Keratinocyte (primary cell): ENCODE measurements around the gene MRO.

ENCODE experiments used
- CTCF ChIP-seq, 3 experiments: IDR thresholded peaks in 1 of 3; conservative IDR thresholded peaks in 1 of 3; optimal IDR thresholded peaks in 1 of 3; 2 replicates in 2 of 3; 3 replicates in 1 of 3; pipeline versions ENCODE3 to v1.5.1; 2011; ENCODE audit warnings: low read length in 3 of 3, mild to moderate bottlenecking in 3 of 3, moderate library complexity in 2 of 3, control low read depth in 1 of 3, inconsistent platforms in 1 of 3; ENCODE audit not compliant: insufficient read depth in 2 of 3; ENCODE audit errors: extremely low read depth in 1 of 3
- EZH2 ChIP-seq: IDR thresholded peaks from one replicate; pipeline ENCODE4 v1.6.1; 2012; ENCODE audit warnings: inconsistent platforms, mild to moderate bottlenecking, low read length, moderate library complexity

DNA sequence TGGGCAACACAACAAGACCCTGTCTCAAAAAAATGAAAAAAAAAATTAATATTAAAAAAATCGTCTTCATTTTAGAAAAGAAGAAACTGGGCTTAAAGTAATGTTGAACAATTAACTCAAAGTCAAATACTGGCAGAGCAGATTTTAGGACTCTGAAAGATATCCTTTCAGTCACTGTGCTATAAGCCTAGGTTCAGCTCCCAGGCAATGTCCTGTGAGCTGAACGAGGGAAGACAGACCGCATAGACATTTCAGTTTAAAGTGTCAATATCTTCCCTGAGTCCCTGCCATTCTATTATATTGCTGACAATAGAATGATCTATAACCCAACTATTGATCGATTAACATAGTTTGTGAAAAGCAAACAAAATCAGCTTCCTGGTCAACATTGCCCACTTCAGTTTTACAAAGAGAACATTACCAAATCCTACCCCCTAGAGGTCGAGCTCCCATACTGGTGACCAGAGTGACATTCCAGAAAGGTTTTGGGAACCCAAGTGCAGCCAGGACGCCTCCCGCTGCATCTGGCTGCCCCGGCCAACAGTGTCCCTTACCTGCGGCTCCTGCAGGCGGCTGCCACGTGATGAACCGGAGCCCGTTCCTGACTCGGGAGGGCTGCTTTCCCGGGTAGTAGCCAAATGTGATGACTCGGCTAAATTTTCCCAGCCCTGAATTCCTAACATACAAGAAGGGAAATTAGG is 639 bp downstream of the MRO start:
- peak in 1 of 3 experiments; percentile 22 for TF ChIP-seq CTCF (optimal IDR thresholded peaks at IDR 0.05 in 1 of 3, IDR thresholded peaks at IDR 0.05 in 1 of 3, conservative IDR thresholded peaks at IDR 0.05 in 1 of 3; ENCODE audit: extremely low read depth in 1 of 3, insufficient read depth in 2 of 3, low read length in 3 of 3)
- TF ChIP-seq EZH2 = no peak
